Caco-2 (cell line): Measurements from ENCODE around the gene EFCAB7. TPM values are rescaled to one million over a fixed set of nuclear protein-coding genes. Genes with fewer than 3 reads are reported as not detected.

Source experiments
- BruUV-seq: library from RNA; stranded (reverse); fragments of 400-500 nt; replicated peaks from 2 replicates; lab custom pipeline; 2021; lab: Mats Ljungman, UMichigan
- CTCF ChIA-PET: fragments of 300-600 bp; sonication (Branson Sonifier 250); formaldehyde crosslinking; loops from one replicate; lab custom pipeline; 2022; ENCODE audit warnings: antibody characterized with exemption; lab: Charles Lee
- POLR2A ChIA-PET: fragments of 300-600 bp; sonication (Branson Sonifier 250); formaldehyde crosslinking; loops from one replicate; lab custom pipeline; 2022; ENCODE audit warnings: antibody characterized with exemption; lab: Charles Lee
- DNase-seq, 2 experiments: peaks; one replicate each; pipeline versions ENCODE4 v3.0.0 to v3.0.0-alpha.2; 2020 to 2022
- H3K27me3 ChIP-seq: replicated peaks from 2 replicates; pipeline ENCODE4 v1.6.0; 2011; ENCODE audit warnings: low read length; ENCODE audit not compliant: control insufficient read depth, insufficient read depth
- H3K36me3 ChIP-seq: 2 replicates; pipeline ENCODE4 v1.5.1; 2011; ENCODE audit warnings: low read length; ENCODE audit not compliant: control insufficient read depth, insufficient read depth
- H3K4me1 ChIP-seq: fragments of 250-450 bp; sonication (Bioruptor Pico); 2 replicates; pipeline ENCODE4 v1.5.1; 2020; ENCODE audit warnings: mild to moderate bottlenecking
- H3K4me3 ChIP-seq: 2 replicates; pipeline ENCODE4 v1.5.1; 2011; ENCODE audit warnings: low read depth, mild to moderate bottlenecking, control low read depth, low read length
- H3K9me3 ChIP-seq: fragments of 250-450 bp; sonication (Bioruptor Pico); 2 replicates; pipeline ENCODE4 v1.5.1; 2020; ENCODE audit warnings: mild to moderate bottlenecking, moderate library complexity
- H3K27ac Mint-ChIP-seq: one replicate; pipeline ENCODE4 v1.8.0; 2022; ENCODE audit warnings: mixed read lengths; ENCODE audit not compliant: unreplicated experiment
- H3K27me3 Mint-ChIP-seq: one replicate; pipeline ENCODE4 v1.8.0; 2022; ENCODE audit warnings: mixed read lengths; ENCODE audit not compliant: insufficient read depth, unreplicated experiment
- H3K36me3 Mint-ChIP-seq: one replicate; pipeline ENCODE4 v1.8.0; 2022; ENCODE audit warnings: mild to moderate bottlenecking, mixed read lengths; ENCODE audit not compliant: insufficient read depth, unreplicated experiment
- H3K4me1 Mint-ChIP-seq: one replicate; pipeline ENCODE4 v1.8.0; 2022; ENCODE audit warnings: low read depth, mixed read lengths; ENCODE audit not compliant: unreplicated experiment
- H3K4me3 Mint-ChIP-seq: one replicate; pipeline ENCODE4 v1.8.0; 2022; ENCODE audit warnings: mild to moderate bottlenecking, moderate library complexity, mixed read lengths; ENCODE audit not compliant: unreplicated experiment
- H3K9me3 Mint-ChIP-seq: one replicate; pipeline ENCODE4 v1.8.0; 2022; ENCODE audit warnings: mixed read lengths; ENCODE audit not compliant: unreplicated experiment
- CTCF ChIP-seq, 2 experiments: fragments of 200-600 bp in 1 of 2; IDR thresholded peaks; 1 replicate in 1 of 2; 2 replicates in 1 of 2; pipeline versions ENCODE4 v1.5.1 to v1.8.0; 2011 to 2022; ENCODE audit warnings: antibody characterized with exemption in 1 of 2, control low read depth in 1 of 2, inconsistent platforms in 1 of 2, low read depth in 1 of 2, low read length in 1 of 2, mild to moderate bottlenecking in 1 of 2, moderate library complexity in 1 of 2; ENCODE audit not compliant: insufficient read depth in 1 of 2, severe bottlenecking in 1 of 2, unreplicated experiment in 1 of 2
- intact Hi-C: fragments of 100-400 bp; cut with micrococcal nuclease; formaldehyde crosslinking; loops from one replicate; pipeline ENCODE4 v1.10.0; 2022; ENCODE audit not compliant: unreplicated experiment
- total RNA-seq: library from RNA; stranded (reverse); gene quantifications from 2 replicates; pipeline ENCODE4 v1.2.3, GENCODE V29; 2022

The EFCAB7 gene
- total RNA-seq, 1 experiment from 2014 or later = 3.2 TPM

DNA sequence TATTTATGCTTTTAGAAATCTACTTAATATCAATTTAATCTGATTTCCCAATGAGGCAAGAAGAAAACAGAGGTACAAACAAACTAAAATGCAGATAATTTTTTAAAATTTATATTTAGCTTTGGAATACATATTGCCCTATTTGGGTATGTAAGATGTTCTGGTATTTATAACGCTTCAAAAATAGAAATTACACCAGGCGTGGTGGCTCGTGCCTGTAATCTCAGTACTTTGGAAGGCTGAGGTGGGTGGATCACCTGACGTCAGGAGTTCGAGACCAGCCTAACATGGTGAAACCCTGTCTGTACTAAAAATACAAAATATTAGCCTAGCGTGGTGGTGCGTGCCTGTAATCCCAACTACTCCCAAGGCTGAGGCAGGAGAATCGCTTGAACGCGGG is 13.6 kb upstream of the EFCAB7 start:
- no peak for TF ChIP-seq CTCF (IDR thresholded peaks at IDR 0.05; ENCODE audit: insufficient read depth in 1 of 2, low read depth in 1 of 2, low read length in 1 of 2, severe bottlenecking in 1 of 2, unreplicated experiment in 1 of 2)
- no peaks in the 10 kb centered on the region for H3K4me1 Mint-ChIP-seq
- H3K27me3 Mint-ChIP-seq = no peaks in the 10 kb centered on the region
- ChIA-PET POLR2A (no interaction called here), CTCF (no interaction called here)
- Histone ChIP-seq H3K27me3 (no peaks in the 10 kb centered on the region), H3K4me3 (no peak overlapping the region), H3K4me1 (no peaks in the 10 kb centered on the region), H3K9me3 (no peaks in the 10 kb centered on the region), H3K36me3 (no peaks in the 10 kb centered on the region)
- intact Hi-C loops = no loop called here
- H3K36me3 Mint-ChIP-seq = no peaks in the 10 kb centered on the region
- H3K9me3 Mint-ChIP-seq = no peaks in the 10 kb centered on the region
- no peak for DNase-seq
- H3K4me3 Mint-ChIP-seq = no peak overlapping the region
- BruUV-seq = no TSS peak
- no peak overlapping the region for H3K27ac Mint-ChIP-seq

- intact Hi-C loops = no loop called here
- Mint-ChIP-seq H3K36me3 (no peaks in the 10 kb centered on the region), H3K27ac (no peak overlapping the region), H3K9me3 (no peaks in the 10 kb centered on the region), H3K4me1 (no peaks in the 10 kb centered on the region), H3K27me3 (no peaks in the 10 kb centered on the region), H3K4me3 (no peak overlapping the region)
- ChIA-PET CTCF (no interaction called here), POLR2A (no interaction called here)
- Histone ChIP-seq H3K27me3 (no peaks in the 10 kb centered on the region), H3K9me3 (no peaks in the 10 kb centered on the region), H3K4me3 (no peak overlapping the region), H3K36me3 (no peaks in the 10 kb centered on the region), H3K4me1 (no peaks in the 10 kb centered on the region)
- TF ChIP-seq CTCF (IDR thresholded peaks at IDR 0.05; ENCODE audit: insufficient read depth in 1 of 2, low read depth in 1 of 2, low read length in 1 of 2, severe bottlenecking in 1 of 2, unreplicated experiment in 1 of 2) = no peak
- no TSS peak for BruUV-seq
- no peak for DNase-seq
Observed at GRCh38 chr1:63512584-63512983, 10.7 kb upstream of the EFCAB7 start.

DNA sequence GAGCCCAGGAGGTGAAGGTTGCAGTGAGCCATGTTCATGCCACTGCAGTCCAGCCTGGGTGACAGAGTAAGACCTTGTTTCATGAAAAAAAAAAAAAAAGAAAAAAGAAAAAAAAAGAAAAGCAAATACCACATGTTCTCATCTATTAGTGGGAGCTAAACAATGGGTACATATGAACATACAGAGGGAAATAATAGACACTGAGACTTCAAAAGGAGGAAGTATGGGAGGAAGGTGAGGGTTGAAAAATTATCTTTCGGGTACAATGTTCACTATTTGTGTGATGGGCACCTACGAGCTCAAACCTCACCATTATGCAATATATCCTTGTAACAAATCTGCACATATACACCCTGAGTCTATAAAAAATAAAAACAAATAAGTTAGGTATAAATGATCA is 6.7 kb upstream of the EFCAB7 start:
- Mint-ChIP-seq H3K36me3 (no peaks in the 10 kb centered on the region), H3K4me3 (no peak overlapping the region), H3K9me3 (no peaks in the 10 kb centered on the region), H3K4me1 (no peaks in the 10 kb centered on the region), H3K27ac (no peak overlapping the region), H3K27me3 (no peaks in the 10 kb centered on the region)
- BruUV-seq = no TSS peak
- Histone ChIP-seq H3K27me3 (no peaks in the 10 kb centered on the region), H3K9me3 (no peaks in the 10 kb centered on the region), H3K4me1 (no peaks in the 10 kb centered on the region), H3K4me3 (no peak overlapping the region), H3K36me3 (no peaks in the 10 kb centered on the region)
- DNase-seq = no peak
- CTCF ChIA-PET = no interaction called here
- POLR2A ChIA-PET = no interaction called here
- intact Hi-C loops = no loop called here
- TF ChIP-seq CTCF (IDR thresholded peaks at IDR 0.05; ENCODE audit: insufficient read depth in 1 of 2, low read depth in 1 of 2, low read length in 1 of 2, severe bottlenecking in 1 of 2, unreplicated experiment in 1 of 2) = no peak
